Osteoblast (primary cell): Measurements from ENCODE around the gene YIPF2. TPM values are rescaled to one million over a fixed set of nuclear protein-coding genes. Genes with fewer than 3 reads are reported as not detected.

Source experiments
- DNase-seq: peaks from one replicate; pipeline ENCODE4 v3.0.0; 2011; ENCODE audit warnings: low spot score, mixed read lengths; ENCODE audit not compliant: insufficient read length; ENCODE audit errors: missing footprints
- H2AFZ ChIP-seq: 2 replicates; pipeline ENCODE4 v1.6.0; 2011; ENCODE audit warnings: mild to moderate bottlenecking, low read length
- H3K27ac ChIP-seq: 2 replicates; pipeline ENCODE4 v1.5.1; 2011; ENCODE audit warnings: mild to moderate bottlenecking, low read depth, low read length, moderate library complexity
- H3K27me3 ChIP-seq: 2 replicates; pipeline ENCODE4 v1.6.0; 2012; ENCODE audit warnings: mild to moderate bottlenecking, control low read depth, inconsistent platforms, low read length, moderate library complexity; ENCODE audit not compliant: insufficient read depth
- H3K36me3 ChIP-seq: 2 replicates; pipeline ENCODE4 v1.5.1; 2011; ENCODE audit warnings: mild to moderate bottlenecking, low read length, control low read depth, moderate library complexity; ENCODE audit not compliant: insufficient read depth
- H3K4me1 ChIP-seq: 2 replicates; pipeline ENCODE4 v1.5.1; 2011; ENCODE audit warnings: mild to moderate bottlenecking, low read length, control low read depth, moderate library complexity; ENCODE audit not compliant: insufficient read depth
- H3K4me2 ChIP-seq: 2 replicates; pipeline ENCODE4 v1.6.0; 2011; ENCODE audit warnings: mild to moderate bottlenecking, low read length; ENCODE audit not compliant: insufficient read depth
- H3K4me3 ChIP-seq: fragments of 200-600 bp; sonication (generic); 3 replicates; pipeline ENCODE4 v1.5.1; 2012; ENCODE audit warnings: mild to moderate bottlenecking, low read length, inconsistent platforms; ENCODE audit not compliant: insufficient read depth
- H3K79me2 ChIP-seq: 2 replicates; pipeline ENCODE4 v1.6.0; 2012; ENCODE audit warnings: mild to moderate bottlenecking, low read length, control low read depth, inconsistent platforms; ENCODE audit not compliant: insufficient read depth
- H3K9me3 ChIP-seq: 2 replicates; pipeline ENCODE4 v1.5.1; 2011; ENCODE audit warnings: low read depth, low read length, control low read depth
- H4K20me1 ChIP-seq: 2 replicates; pipeline ENCODE4 v1.6.0; 2012; ENCODE audit warnings: mild to moderate bottlenecking, low read length, control low read depth; ENCODE audit not compliant: insufficient read depth
- total RNA-seq: library from RNA; depleted of rRNA; stranded (reverse); fragments of >200 nt; gene quantifications from 2 replicates; pipeline ENCODE4 v1.2.3, GENCODE V29; 2012
- TF ChIP-seq, protein P1 (sequence below): IDR thresholded peaks from 2 replicates; pipeline ENCODE4 v1.5.1; 2011; ENCODE audit warnings: mild to moderate bottlenecking, low read depth, low read length, moderate library complexity; ENCODE audit errors: extremely low read depth

The YIPF2 gene
- total RNA-seq, 1 donor, result 126 TPM

DNA sequence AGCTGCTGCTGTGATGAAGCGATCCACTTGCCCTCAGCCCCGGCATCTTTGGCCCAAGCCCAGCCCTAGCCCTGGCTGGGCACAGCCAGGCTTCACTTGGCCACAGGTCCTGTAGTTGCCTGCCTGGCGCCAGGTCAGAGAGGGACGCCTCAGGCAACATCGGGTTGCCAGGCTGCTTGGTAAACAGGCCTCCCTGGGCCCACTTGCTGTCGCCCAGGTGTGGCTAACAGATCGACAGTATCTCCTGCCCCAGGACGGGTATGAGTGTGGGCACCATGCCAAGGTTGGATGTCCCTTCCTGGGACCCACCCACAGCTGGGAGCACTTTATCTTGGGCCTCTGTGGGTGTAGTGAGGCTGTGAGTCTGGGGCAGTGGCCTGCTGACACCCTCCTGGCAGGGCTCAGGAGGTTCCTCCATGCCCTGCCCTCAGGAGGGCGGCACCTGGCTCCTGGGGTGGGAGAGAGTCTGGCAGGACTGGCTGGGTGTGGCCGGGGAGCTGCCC is 29.2 kb downstream of the YIPF2 start:
- Histone ChIP-seq H3K36me3 (no peaks in the 10 kb centered on the region), H4K20me1 (peaks cover 47% of the 10 kb centered on the region), H3K27ac (no peak overlapping the region), H3K27me3 (no peaks in the 10 kb centered on the region), H3K4me2 (no peak overlapping the region), H2AFZ (no peak overlapping the region), H3K4me1 (no peaks in the 10 kb centered on the region), H3K9me3 (no peaks in the 10 kb centered on the region), H3K79me2 (peaks cover 78% of the 10 kb centered on the region), H3K4me3 (no peak overlapping the region)
- TF ChIP-seq, protein P1, sequence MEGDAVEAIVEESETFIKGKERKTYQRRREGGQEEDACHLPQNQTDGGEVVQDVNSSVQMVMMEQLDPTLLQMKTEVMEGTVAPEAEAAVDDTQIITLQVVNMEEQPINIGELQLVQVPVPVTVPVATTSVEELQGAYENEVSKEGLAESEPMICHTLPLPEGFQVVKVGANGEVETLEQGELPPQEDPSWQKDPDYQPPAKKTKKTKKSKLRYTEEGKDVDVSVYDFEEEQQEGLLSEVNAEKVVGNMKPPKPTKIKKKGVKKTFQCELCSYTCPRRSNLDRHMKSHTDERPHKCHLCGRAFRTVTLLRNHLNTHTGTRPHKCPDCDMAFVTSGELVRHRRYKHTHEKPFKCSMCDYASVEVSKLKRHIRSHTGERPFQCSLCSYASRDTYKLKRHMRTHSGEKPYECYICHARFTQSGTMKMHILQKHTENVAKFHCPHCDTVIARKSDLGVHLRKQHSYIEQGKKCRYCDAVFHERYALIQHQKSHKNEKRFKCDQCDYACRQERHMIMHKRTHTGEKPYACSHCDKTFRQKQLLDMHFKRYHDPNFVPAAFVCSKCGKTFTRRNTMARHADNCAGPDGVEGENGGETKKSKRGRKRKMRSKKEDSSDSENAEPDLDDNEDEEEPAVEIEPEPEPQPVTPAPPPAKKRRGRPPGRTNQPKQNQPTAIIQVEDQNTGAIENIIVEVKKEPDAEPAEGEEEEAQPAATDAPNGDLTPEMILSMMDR, result no peak
- peak; percentile 30 for DNase-seq

DNA sequence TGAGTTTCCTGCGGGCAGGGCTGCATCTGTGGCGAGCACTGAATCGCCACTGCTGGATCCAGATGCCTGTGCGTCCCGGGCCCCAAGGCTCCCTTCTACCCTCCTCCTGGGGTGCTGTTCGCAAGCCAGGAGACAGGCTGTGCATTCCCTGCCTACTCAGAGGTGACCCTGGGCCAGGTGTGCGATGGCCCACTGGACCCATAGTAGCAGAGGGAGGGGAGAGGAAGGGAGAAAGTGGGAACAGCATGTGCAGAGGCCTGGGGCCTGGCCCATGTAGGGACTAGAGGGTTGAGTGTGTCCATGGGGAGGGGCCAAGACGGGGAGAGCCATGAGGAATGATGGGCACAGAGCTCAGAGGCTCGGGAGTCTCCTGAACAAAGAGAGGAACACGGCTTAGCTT is 29.8 kb downstream of the YIPF2 start:
- H3K36me3 ChIP-seq, result no peaks in the 10 kb centered on the region
- no peaks in the 10 kb centered on the region for H3K9me3 ChIP-seq
- no peaks in the 10 kb centered on the region for H3K27me3 ChIP-seq
- H2AFZ ChIP-seq, result no peak overlapping the region
- DNase-seq, result peak; percentile 62
- H3K79me2 ChIP-seq, result peaks cover 78% of the 10 kb centered on the region
- H3K4me2 ChIP-seq, result no peak overlapping the region
- H4K20me1 ChIP-seq, result peaks cover 47% of the 10 kb centered on the region
- H3K4me3 ChIP-seq, result no peak overlapping the region
- no peak overlapping the region for H3K27ac ChIP-seq
- no peaks in the 10 kb centered on the region for H3K4me1 ChIP-seq
- TF ChIP-seq, protein P1, result no peak

DNA sequence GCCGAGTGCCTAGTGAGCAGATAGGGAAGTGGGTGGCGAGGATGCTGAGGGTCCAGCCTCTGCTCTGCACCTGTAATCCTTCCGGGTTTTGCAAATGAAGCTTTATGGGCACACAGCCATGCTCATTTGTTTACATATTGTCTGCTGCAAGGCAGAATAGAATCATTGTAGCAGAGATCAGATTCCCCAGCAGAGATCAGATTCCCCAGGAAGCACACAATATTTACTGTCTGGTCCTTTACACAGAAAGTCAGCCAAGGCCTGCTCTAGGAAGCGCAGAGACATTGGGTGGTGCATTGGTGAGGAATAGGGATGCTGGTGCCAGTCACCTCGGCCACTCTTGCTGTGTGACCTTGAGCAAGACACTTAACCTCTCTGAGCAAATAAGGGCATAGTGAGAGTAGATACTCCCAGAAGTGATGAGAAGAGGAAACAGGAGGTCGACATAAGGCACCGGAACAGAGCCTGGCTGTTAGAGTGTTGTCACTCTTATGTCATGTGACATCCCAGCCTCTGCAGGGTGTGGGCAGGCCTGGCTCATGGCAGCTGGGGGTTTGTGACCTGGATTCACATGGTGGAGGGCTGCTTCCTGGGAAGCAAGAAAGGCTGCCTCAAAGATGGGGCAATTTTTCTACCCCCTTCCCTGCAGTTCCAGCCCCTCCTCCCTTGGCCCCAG is 31.4 kb downstream of the YIPF2 start:
- peaks cover 49% of the 10 kb centered on the region for H4K20me1 ChIP-seq
- no peak overlapping the region for H3K27ac ChIP-seq
- H2AFZ ChIP-seq, result no peak overlapping the region
- H3K4me3 ChIP-seq, result no peak overlapping the region
- H3K36me3 ChIP-seq, result no peaks in the 10 kb centered on the region
- no peak overlapping the region for H3K4me2 ChIP-seq
- peak; percentile 63 for DNase-seq
- H3K27me3 ChIP-seq, result no peaks in the 10 kb centered on the region
- H3K9me3 ChIP-seq, result no peaks in the 10 kb centered on the region
- TF ChIP-seq, protein P1, result no peak
- no peaks in the 10 kb centered on the region for H3K4me1 ChIP-seq
- H3K79me2 ChIP-seq, result peaks cover 81% of the 10 kb centered on the region

DNA sequence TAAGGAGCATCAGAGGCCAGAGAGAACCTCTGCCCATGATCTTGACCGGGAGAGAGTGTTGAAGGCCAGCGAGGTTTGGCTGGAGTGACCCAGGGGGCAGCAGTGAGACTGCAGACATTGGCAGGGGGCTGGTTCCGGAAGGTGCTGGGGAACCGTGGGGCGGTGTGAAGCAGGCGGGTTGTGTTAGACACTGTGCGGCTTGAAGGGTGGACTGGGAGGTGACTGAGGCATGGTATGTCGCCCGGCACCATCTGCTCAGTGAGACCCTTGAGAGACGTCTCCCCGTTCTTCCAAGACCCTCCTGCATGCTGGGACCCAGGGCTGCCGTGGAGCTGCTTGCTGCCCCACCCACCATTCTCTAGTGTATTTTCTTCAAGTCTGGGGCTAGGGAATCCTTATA is 32.5 kb downstream of the YIPF2 start:
- Histone ChIP-seq H3K27me3 (no peaks in the 10 kb centered on the region), H3K9me3 (no peaks in the 10 kb centered on the region), H3K4me2 (no peak overlapping the region), H2AFZ (no peak overlapping the region), H3K4me1 (no peaks in the 10 kb centered on the region), H3K27ac (no peak overlapping the region), H4K20me1 (peaks cover 57% of the 10 kb centered on the region), H3K36me3 (no peaks in the 10 kb centered on the region), H3K4me3 (no peak overlapping the region), H3K79me2 (peaks cover 81% of the 10 kb centered on the region)
- TF ChIP-seq, protein P1, result peak; percentile 13
- peak; percentile 71 for DNase-seq
